Measurements from ENCODE around the gene MAGI2. TPM values are rescaled to one million over a fixed set of nuclear protein-coding genes. Genes with fewer than 3 reads are reported as not detected.

MAGI2 gene
- total RNA-seq, 1 experiment from 2014 or later, result 0.25 TPM

GRCh38 chr7:78779788-78780187, 673.7 kb downstream of the MAGI2 start:
- no peak for DNase-seq
- Mint-ChIP-seq H3K27ac (ENCODE audit: unreplicated experiment) (no peak overlapping the region), H3K36me3 (ENCODE audit: insufficient read depth, unreplicated experiment) (no peaks in the 10 kb centered on the region), H3K4me3 (ENCODE audit: unreplicated experiment) (no peak overlapping the region), H3K27me3 (ENCODE audit: insufficient read depth, unreplicated experiment) (no peaks in the 10 kb centered on the region), H3K4me1 (ENCODE audit: low read depth, unreplicated experiment) (no peaks in the 10 kb centered on the region), H3K9me3 (ENCODE audit: unreplicated experiment) (no peaks in the 10 kb centered on the region)
- H3K4me3 ChIP-seq (ENCODE audit: low read depth, low read length), result no peak overlapping the region
- POLR2A ChIA-PET, result no interaction called here
- BruUV-seq (replicated peaks), result no TSS peak
- no peaks in the 10 kb centered on the region for H3K27me3 ChIP-seq (replicated peaks; ENCODE audit: control insufficient read depth, insufficient read depth, low read length)
- intact Hi-C loops (cut with micrococcal nuclease; ENCODE audit: unreplicated experiment), result loop anchor here (1.0 to 5.0 kb wide), 3 partner anchors 172 to 269 kb away; no protein-coding TSS in a partner anchor
- TF ChIP-seq, protein P1, sequence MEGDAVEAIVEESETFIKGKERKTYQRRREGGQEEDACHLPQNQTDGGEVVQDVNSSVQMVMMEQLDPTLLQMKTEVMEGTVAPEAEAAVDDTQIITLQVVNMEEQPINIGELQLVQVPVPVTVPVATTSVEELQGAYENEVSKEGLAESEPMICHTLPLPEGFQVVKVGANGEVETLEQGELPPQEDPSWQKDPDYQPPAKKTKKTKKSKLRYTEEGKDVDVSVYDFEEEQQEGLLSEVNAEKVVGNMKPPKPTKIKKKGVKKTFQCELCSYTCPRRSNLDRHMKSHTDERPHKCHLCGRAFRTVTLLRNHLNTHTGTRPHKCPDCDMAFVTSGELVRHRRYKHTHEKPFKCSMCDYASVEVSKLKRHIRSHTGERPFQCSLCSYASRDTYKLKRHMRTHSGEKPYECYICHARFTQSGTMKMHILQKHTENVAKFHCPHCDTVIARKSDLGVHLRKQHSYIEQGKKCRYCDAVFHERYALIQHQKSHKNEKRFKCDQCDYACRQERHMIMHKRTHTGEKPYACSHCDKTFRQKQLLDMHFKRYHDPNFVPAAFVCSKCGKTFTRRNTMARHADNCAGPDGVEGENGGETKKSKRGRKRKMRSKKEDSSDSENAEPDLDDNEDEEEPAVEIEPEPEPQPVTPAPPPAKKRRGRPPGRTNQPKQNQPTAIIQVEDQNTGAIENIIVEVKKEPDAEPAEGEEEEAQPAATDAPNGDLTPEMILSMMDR (IDR thresholded peaks at IDR 0.05; ENCODE audit: insufficient read depth in 1 of 2, low read depth in 1 of 2, low read length in 1 of 2, severe bottlenecking in 1 of 2, unreplicated experiment in 1 of 2), result no peak
- no peaks in the 10 kb centered on the region for H3K4me1 ChIP-seq
- CTCF ChIA-PET, result no interaction called here
- no peaks in the 10 kb centered on the region for H3K9me3 ChIP-seq
- no peaks in the 10 kb centered on the region for H3K36me3 ChIP-seq (ENCODE audit: control insufficient read depth, insufficient read depth, low read length)

GRCh38 chr7:78777829-78778228, 675.6 kb downstream of the MAGI2 start:
- POLR2A ChIA-PET, result no interaction called here
- CTCF ChIA-PET, result no interaction called here
- no TSS peak for BruUV-seq (replicated peaks)
- Histone ChIP-seq H3K4me1 (no peaks in the 10 kb centered on the region), H3K9me3 (no peaks in the 10 kb centered on the region), H3K27me3 (replicated peaks; ENCODE audit: control insufficient read depth, insufficient read depth, low read length) (no peaks in the 10 kb centered on the region), H3K36me3 (ENCODE audit: control insufficient read depth, insufficient read depth, low read length) (no peaks in the 10 kb centered on the region), H3K4me3 (ENCODE audit: low read depth, low read length) (no peak overlapping the region)
- no peak overlapping the region for H3K4me3 Mint-ChIP-seq (ENCODE audit: unreplicated experiment)
- H3K4me1 Mint-ChIP-seq (ENCODE audit: low read depth, unreplicated experiment), result no peaks in the 10 kb centered on the region
- no peak for DNase-seq
- H3K36me3 Mint-ChIP-seq (ENCODE audit: insufficient read depth, unreplicated experiment), result no peaks in the 10 kb centered on the region
- no peaks in the 10 kb centered on the region for H3K27me3 Mint-ChIP-seq (ENCODE audit: insufficient read depth, unreplicated experiment)
- H3K9me3 Mint-ChIP-seq (ENCODE audit: unreplicated experiment), result no peaks in the 10 kb centered on the region
- intact Hi-C loops (cut with micrococcal nuclease; ENCODE audit: unreplicated experiment), result no loop called here
- TF ChIP-seq, protein P1 (IDR thresholded peaks at IDR 0.05; ENCODE audit: insufficient read depth in 1 of 2, low read depth in 1 of 2, low read length in 1 of 2, severe bottlenecking in 1 of 2, unreplicated experiment in 1 of 2), result no peak
- H3K27ac Mint-ChIP-seq (ENCODE audit: unreplicated experiment), result no peak overlapping the region

DNA sequence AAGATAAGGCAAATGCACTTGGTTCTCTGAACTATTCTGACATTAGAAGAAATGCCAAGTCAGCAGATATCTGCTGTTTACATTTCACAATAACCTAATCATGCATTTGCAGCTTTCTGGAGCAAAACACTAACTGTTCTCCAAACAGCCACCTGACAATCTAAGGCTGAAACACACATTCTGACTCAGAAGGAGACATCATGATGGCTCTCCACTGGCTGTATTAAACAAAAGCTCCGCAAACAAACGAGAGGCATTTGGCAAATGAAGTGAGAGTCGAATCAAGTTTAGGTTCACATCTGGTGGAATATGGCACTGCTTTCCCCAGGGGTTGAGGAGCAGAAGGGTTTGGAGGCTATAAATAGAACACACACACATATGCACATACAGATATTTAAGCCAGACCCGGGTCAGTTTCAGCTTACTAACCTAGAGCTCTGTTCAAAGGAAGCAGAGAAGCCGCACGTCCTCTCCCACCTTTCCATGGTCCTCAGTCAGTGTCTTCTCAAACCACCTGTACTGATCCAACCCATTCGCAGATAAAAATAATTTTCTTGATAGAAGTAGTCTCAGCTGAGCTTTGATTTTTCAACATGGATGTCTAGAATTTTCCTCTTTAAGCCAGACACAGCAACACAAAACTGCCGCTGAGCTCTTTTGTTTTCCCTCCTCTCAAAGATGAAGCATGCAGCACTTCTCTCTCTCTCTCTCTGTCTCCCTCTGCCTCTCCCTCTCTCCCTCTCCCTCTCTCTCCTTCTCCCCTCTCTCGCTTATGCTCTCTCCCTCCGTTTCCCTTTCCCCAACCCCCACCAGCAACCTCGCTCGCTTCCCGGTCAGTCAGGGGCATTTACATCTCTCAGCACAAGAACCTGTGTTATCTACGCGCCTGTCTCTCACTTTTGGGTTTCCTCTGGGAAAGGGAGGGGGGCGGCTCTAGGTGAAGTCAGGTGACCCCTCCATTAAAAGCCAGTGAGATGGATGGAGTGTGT, 682.8 kb downstream of the MAGI2 start:
- DNase-seq, result no peak
- no peak overlapping the region for H3K4me3 Mint-ChIP-seq (ENCODE audit: unreplicated experiment)
- H3K4me1 ChIP-seq, result no peaks in the 10 kb centered on the region
- TF ChIP-seq, protein P1 (IDR thresholded peaks at IDR 0.05; ENCODE audit: insufficient read depth in 1 of 2, low read depth in 1 of 2, low read length in 1 of 2, severe bottlenecking in 1 of 2, unreplicated experiment in 1 of 2), result no peak
- POLR2A ChIA-PET, result no interaction called here
- no TSS peak for BruUV-seq (replicated peaks)
- no peaks in the 10 kb centered on the region for H3K36me3 Mint-ChIP-seq (ENCODE audit: insufficient read depth, unreplicated experiment)
- CTCF ChIA-PET, result no interaction called here
- no peaks in the 10 kb centered on the region for H3K36me3 ChIP-seq (ENCODE audit: control insufficient read depth, insufficient read depth, low read length)
- intact Hi-C loops (cut with micrococcal nuclease; ENCODE audit: unreplicated experiment), result no loop called here
- H3K27me3 ChIP-seq (replicated peaks; ENCODE audit: control insufficient read depth, insufficient read depth, low read length), result peaks cover 2% of the 10 kb centered on the region; the same call in 1 of the 2 replicates
- H3K4me1 Mint-ChIP-seq (ENCODE audit: low read depth, unreplicated experiment), result no peaks in the 10 kb centered on the region
- peaks cover 11% of the 10 kb centered on the region for H3K27me3 Mint-ChIP-seq (ENCODE audit: insufficient read depth, unreplicated experiment)
- H3K9me3 ChIP-seq, result no peaks in the 10 kb centered on the region
- no peak overlapping the region for H3K27ac Mint-ChIP-seq (ENCODE audit: unreplicated experiment)
- no peaks in the 10 kb centered on the region for H3K9me3 Mint-ChIP-seq (ENCODE audit: unreplicated experiment)
- H3K4me3 ChIP-seq (ENCODE audit: low read depth, low read length), result no peak overlapping the region
